OCI-LY3 (cell line): ENCODE results near the gene RXFP4.

Experiments
- EZH2phosphoT487 ChIP-seq: fragments of 200-600 bp; shearing (Covaris generic); IDR thresholded peaks from 2 replicates; pipeline ENCODE4 v1.6.1; 2018; ENCODE audit warnings: antibody characterized with exemption, mixed run types, low read depth
- TF ChIP-seq, protein P1 (sequence below): fragments of 200-600, 300-600 bp; sonication (generic); IDR thresholded peaks from 2 replicates; pipeline ENCODE4 v1.5.1; 2014; ENCODE audit warnings: antibody characterized with exemption, low read length, low read depth

DNA sequence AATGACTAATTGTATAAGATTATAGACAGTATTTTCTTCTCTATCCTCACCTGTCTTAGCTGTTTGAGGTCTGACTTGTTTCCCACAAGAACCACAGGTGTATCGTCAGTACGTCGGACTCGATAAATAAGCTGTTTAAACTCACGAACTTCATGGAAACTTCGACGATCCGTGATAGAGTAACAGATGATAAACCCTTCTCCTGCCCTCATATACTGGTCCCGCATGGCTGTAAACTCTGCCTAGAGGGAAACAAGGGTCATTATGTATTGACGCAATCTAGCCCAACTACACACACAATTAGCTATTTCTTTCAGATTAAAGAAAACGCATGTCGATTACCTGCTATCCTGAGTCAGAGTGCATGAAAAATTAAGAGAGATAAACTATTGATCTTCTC lies 37.2 kb upstream of the RXFP4 start:
- TF ChIP-seq, protein P1, sequence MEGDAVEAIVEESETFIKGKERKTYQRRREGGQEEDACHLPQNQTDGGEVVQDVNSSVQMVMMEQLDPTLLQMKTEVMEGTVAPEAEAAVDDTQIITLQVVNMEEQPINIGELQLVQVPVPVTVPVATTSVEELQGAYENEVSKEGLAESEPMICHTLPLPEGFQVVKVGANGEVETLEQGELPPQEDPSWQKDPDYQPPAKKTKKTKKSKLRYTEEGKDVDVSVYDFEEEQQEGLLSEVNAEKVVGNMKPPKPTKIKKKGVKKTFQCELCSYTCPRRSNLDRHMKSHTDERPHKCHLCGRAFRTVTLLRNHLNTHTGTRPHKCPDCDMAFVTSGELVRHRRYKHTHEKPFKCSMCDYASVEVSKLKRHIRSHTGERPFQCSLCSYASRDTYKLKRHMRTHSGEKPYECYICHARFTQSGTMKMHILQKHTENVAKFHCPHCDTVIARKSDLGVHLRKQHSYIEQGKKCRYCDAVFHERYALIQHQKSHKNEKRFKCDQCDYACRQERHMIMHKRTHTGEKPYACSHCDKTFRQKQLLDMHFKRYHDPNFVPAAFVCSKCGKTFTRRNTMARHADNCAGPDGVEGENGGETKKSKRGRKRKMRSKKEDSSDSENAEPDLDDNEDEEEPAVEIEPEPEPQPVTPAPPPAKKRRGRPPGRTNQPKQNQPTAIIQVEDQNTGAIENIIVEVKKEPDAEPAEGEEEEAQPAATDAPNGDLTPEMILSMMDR, result no peak
- TF ChIP-seq EZH2phosphoT487, result no peak
